Mesodermal cell (in vitro differentiated cells): ENCODE measurements around the gene MRPL37.

Source experiments
- H3K27ac ChIP-seq: 2 replicates; pipeline ENCODE4 v1.7.0; 2013; ENCODE audit warnings: mild to moderate bottlenecking, low read depth, low read length, moderate library complexity; ENCODE audit not compliant: severe bottlenecking
- H3K36me3 ChIP-seq: 2 replicates; pipeline ENCODE4 v1.7.1; 2013; ENCODE audit warnings: mild to moderate bottlenecking, low read length, moderate library complexity; ENCODE audit not compliant: control insufficient read depth, insufficient read depth
- H3K4me1 ChIP-seq: one replicate; pipeline ENCODE4 v1.7.1; 2013; ENCODE audit warnings: mild to moderate bottlenecking, low read length; ENCODE audit not compliant: insufficient read depth, control insufficient read depth, poor library complexity, severe bottlenecking
- H3K4me3 ChIP-seq: 2 replicates; pipeline ENCODE4 v1.7.0; 2013; ENCODE audit warnings: low read length, control low read depth, mild to moderate bottlenecking; ENCODE audit not compliant: insufficient read depth, poor library complexity, severe bottlenecking; ENCODE audit errors: extremely low read depth
- H3K9me3 ChIP-seq: 2 replicates; pipeline ENCODE4 v1.7.1; 2013; ENCODE audit warnings: mild to moderate bottlenecking, low read length, moderate library complexity; ENCODE audit not compliant: control insufficient read depth
- WGBS, 2 experiments: methylation state at CpG; one replicate each; pipeline ENCODE4 v1.1.5; 2013; ENCODE audit warnings: missing lambda C conversion rate in 2 of 2; ENCODE audit not compliant: insufficient coverage in 2 of 2; 5-methylcytosine and 5-hydroxymethylcytosine counted together

Gene MRPL37

GRCh38 chr1:54253480-54253879 is 53.5 kb downstream of the MRPL37 start:
- Histone ChIP-seq H3K9me3 (no peaks in the 10 kb centered on the region), H3K4me1 (peaks cover 32% of the 10 kb centered on the region), H3K36me3 (peaks cover 76% of the 10 kb centered on the region), H3K4me3 (no peak overlapping the region), H3K27ac (peak overlapping the region; percentile 57)
- 82 to 93% methylated on average over 3 to 5 of the region's 5 CpGs for WGBS, 2 experiments

- Histone ChIP-seq H3K4me1 (peaks cover 32% of the 10 kb centered on the region), H3K27ac (peak overlapping the region; percentile 57), H3K36me3 (peaks cover 75% of the 10 kb centered on the region), H3K4me3 (no peak overlapping the region), H3K9me3 (no peaks in the 10 kb centered on the region)
- 93 to 95% methylated on average over 9 to 10 of the region's 10 CpGs for WGBS, 2 experiments
Measured at GRCh38 chr1:54254055-54254454, 54.1 kb downstream of the MRPL37 start.

- peaks cover 79% of the 10 kb centered on the region for H3K36me3 ChIP-seq
- WGBS, 2 experiments = 100% methylated on average over 2 to 3 of the region's 9 CpGs
- no peak overlapping the region for H3K27ac ChIP-seq
- H3K9me3 ChIP-seq = no peaks in the 10 kb centered on the region
- H3K4me3 ChIP-seq = no peak overlapping the region
- H3K4me1 ChIP-seq = peaks cover 32% of the 10 kb centered on the region
Measured at GRCh38 chr1:54255026-54255702, 55.2 kb downstream of the MRPL37 start.

- Histone ChIP-seq H3K36me3 (peaks cover 71% of the 10 kb centered on the region), H3K9me3 (no peaks in the 10 kb centered on the region), H3K4me1 (peaks cover 27% of the 10 kb centered on the region), H3K27ac (peak overlapping the region; percentile 24), H3K4me3 (no peak overlapping the region)
- 85 to 91% methylated on average over 5 of the region's 13 CpGs for WGBS, 2 experiments
Measured at GRCh38 chr1:54256522-54257345, 56.8 kb downstream of the MRPL37 start.

- Histone ChIP-seq H3K27ac (peak overlapping the region; percentile 24), H3K4me1 (peaks cover 27% of the 10 kb centered on the region), H3K9me3 (no peaks in the 10 kb centered on the region), H3K36me3 (peaks cover 67% of the 10 kb centered on the region), H3K4me3 (no peak overlapping the region)
- WGBS, 2 experiments = 76 to 86% methylated on average over 10 of the region's 10 CpGs
Measured at GRCh38 chr1:54257346-54257620, 57.3 kb downstream of the MRPL37 start.

- WGBS, 2 experiments = 95 to 96% methylated on average over 17 to 19 of the region's 23 CpGs
- no peaks in the 10 kb centered on the region for H3K9me3 ChIP-seq
- H3K27ac ChIP-seq = no peak overlapping the region
- peaks cover 67% of the 10 kb centered on the region for H3K36me3 ChIP-seq
- peaks cover 22% of the 10 kb centered on the region for H3K4me1 ChIP-seq
- no peak overlapping the region for H3K4me3 ChIP-seq
Measured at GRCh38 chr1:54257876-54258275, 57.9 kb downstream of the MRPL37 start.

GRCh38 chr1:54259546-54260140 is 59.7 kb downstream of the MRPL37 start:
- Histone ChIP-seq H3K9me3 (no peaks in the 10 kb centered on the region), H3K36me3 (peaks cover 69% of the 10 kb centered on the region), H3K4me3 (no peak overlapping the region), H3K27ac (no peak overlapping the region), H3K4me1 (peaks cover 9% of the 10 kb centered on the region)
- 98% methylated on average over 12 to 14 of the region's 16 CpGs for WGBS, 2 experiments

- WGBS, 2 experiments = 92 to 94% methylated on average over 10 of the region's 10 CpGs
- Histone ChIP-seq H3K27ac (no peak overlapping the region), H3K9me3 (no peaks in the 10 kb centered on the region), H3K36me3 (peaks cover 72% of the 10 kb centered on the region), H3K4me1 (peaks cover 9% of the 10 kb centered on the region), H3K4me3 (no peak overlapping the region)
Measured at GRCh38 chr1:54260810-54261209, 60.8 kb downstream of the MRPL37 start.

GRCh38 chr1:54262244-54262643 is 62.3 kb downstream of the MRPL37 start:
- Histone ChIP-seq H3K9me3 (no peaks in the 10 kb centered on the region), H3K27ac (no peak overlapping the region), H3K4me1 (peaks cover 5% of the 10 kb centered on the region), H3K4me3 (no peak overlapping the region), H3K36me3 (peaks cover 72% of the 10 kb centered on the region)
- 91 to 94% methylated on average over 6 to 7 of the region's 7 CpGs for WGBS, 2 experiments

GRCh38 chr1:54263601-54264226 is 63.7 kb downstream of the MRPL37 start:
- peaks cover 5% of the 10 kb centered on the region for H3K4me1 ChIP-seq
- H3K27ac ChIP-seq = peak overlapping the region; percentile 10
- 90 to 94% methylated on average over 5 to 6 of the region's 6 CpGs for WGBS, 2 experiments
- no peak overlapping the region for H3K4me3 ChIP-seq
- H3K9me3 ChIP-seq = no peaks in the 10 kb centered on the region
- H3K36me3 ChIP-seq = peaks cover 64% of the 10 kb centered on the region
